ENCODE results near the gene DOP1B.
"Not testable (repeated sequence)": the region's sequence is repeated elsewhere in the genome, so short reads cannot be mapped to it uniquely, and the experiment has no call there.

Gene DOP1B

DNA sequence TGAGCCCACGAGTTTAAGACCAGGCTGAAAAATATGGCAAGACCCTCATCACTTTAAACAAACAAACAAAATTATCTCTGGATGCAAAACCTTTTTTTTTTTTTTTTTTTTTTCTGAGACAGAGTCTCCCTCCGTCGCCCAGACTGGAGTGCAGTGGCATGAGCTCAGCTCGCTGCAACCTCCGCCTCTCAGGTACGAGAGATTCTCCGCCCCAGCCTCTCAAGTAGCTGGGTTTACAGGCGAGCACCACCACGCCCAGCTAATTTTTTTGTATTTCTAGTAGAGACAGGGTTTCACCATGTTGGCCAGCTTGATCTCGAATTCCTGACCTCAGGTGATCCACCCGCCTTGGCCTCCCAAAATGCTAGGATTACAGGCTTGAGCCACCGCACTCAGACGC lies 16.8 kb upstream of the DOP1B start:
- DNase-seq (ENCODE audit: low read depth in 2 of 2), result not testable (repeated sequence)

DNA sequence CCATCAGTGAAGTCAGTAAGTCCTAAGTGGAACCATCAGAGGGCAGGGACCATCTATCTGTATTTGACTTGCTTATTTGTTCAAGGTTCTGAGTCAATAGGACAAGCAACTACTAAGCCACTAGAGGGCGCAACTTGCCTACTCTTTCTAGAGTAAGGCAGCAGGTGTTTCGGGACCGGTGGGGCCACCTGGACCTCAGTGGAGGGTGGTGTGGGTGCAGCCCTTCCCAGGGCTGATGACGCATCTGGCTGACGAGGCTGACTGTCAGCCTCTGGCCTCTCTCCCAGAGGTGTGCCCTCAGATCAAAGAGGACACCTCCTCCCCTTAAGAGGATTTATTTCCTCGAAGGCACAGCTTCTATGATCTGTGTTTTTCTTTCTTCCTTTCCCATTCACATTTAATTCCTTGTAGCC lies 15.1 kb upstream of the DOP1B start:
- peak in 1 of 2 donors; percentile 77 for DNase-seq (ENCODE audit: low read depth in 2 of 2)

DNA sequence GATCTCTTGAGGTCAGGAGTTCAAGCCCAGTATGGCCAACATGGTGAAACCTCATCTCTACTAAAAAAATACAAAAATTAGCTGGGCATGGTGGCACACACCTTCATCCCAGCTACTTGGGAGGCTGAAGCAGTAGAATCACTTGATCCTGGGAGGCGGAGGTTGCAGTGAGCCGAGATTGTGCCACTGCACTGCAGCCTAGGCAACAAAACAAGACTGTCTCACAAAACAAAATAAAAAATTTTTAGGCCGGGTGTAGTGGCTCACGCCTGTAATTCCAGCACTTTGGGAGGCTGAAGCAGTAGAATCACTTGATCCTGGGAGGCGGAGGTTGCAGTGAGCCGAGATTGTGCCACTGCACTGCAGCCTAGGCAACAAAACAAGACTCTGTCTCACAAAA lies 12.4 kb upstream of the DOP1B start:
- DNase-seq (ENCODE audit: low read depth in 2 of 2), result not testable (repeated sequence)

DNA sequence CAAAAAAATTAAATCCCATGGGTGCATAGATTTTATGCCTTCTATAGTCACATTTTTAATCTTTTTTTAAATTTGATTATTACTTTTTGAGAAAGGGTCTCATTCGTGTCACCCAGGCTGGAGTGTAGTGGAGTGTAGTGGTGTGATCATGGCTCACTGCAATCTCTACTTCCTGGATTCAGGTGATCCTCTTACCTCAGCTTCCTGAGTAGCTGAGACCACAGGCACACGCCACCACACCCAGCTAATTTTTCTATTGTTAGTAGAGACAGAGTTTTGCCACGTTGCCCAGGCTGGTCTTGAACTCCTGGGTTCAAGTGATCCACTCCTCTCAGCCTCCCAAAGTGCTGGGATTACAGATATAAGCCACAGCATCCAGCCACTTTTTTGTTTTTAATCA lies 11.4 kb upstream of the DOP1B start:
- DNase-seq (ENCODE audit: low read depth in 2 of 2), result no peak

DNA sequence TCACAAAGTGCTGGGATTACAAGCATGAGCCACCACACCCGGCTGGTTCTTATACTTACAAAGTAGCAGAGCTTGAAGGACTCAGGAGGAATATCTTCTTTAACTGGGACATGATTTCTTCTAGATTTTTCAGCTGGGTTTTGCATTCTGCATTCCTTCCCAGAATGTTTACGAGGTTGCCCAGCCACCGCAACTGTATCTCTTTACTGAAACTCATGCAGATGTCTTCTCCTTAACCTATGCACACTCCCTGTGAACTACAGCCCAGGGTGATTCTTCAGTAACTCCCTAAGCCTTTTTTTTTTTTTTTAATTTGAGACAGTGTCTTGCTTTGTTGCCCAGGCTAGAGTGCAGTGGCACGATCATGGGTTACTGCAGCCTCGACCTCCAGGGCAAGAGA lies 8.7 kb upstream of the DOP1B start:
- DNase-seq (ENCODE audit: low read depth in 2 of 2), result no peak

DNA sequence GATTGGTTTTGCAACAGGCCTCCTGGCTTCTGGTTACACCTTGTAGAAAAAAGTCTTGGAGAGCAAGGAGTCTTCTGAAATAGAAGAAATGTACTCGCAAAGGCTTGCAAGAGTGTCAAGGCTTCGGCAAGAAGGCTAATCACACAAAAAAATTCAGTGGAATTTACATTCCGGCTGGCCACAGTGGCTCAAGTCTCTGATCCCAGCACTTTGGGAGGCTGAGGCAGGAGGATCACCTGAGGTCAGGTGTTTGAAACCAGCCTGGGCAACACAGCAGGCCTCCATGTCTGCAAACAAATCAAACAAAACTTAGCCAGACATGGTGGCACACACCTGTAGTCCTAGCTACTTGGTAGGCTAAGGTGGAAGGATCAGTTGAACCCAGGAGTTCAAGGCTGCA lies 7.7 kb upstream of the DOP1B start:
- no peak for DNase-seq (ENCODE audit: low read depth in 2 of 2)

DNA sequence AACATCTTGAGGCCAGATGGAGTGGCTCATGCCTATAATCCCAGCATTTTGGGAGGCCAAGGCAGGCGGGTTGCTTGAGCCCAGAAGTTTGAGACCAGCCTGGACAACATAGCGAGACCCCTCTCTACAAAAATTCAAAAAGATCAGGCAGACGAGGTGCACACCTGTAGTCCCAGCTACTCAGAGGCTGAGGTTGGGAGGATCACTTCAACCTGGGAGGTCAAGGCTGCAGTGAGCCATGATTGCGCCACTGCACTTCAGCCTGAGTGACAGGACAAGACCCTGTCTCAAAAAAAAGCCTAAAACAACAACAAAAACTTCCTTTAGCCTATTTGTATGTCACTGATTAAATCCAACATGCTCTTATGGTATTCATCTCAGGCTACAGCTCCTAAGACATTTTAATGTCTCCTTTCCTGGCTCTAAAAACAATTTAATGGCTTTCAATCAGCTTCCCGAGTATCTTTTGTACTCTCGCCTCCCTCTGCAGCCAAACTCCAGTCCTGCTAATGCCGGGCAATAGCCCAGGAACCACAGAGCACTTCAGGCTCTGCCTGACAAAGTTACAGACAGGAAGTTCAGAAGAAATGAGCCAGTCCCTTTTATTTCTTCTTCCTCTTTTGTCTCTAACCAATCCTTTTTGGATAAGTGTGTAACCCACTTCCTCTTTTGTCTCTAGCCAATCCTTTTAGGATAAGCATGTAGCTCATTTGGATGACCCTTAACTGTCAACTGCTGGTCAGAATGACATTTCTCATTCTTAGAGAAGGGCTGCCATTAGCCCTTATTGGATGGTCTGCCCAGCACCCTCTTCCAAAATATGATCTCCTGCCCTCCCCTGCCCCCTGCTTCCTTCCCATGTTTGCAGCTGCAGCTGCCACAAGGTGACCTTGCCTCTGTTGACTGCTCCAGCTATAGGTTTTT lies 6.6 kb upstream of the DOP1B start:
- DNase-seq (ENCODE audit: low read depth in 2 of 2), result no peak

DNA sequence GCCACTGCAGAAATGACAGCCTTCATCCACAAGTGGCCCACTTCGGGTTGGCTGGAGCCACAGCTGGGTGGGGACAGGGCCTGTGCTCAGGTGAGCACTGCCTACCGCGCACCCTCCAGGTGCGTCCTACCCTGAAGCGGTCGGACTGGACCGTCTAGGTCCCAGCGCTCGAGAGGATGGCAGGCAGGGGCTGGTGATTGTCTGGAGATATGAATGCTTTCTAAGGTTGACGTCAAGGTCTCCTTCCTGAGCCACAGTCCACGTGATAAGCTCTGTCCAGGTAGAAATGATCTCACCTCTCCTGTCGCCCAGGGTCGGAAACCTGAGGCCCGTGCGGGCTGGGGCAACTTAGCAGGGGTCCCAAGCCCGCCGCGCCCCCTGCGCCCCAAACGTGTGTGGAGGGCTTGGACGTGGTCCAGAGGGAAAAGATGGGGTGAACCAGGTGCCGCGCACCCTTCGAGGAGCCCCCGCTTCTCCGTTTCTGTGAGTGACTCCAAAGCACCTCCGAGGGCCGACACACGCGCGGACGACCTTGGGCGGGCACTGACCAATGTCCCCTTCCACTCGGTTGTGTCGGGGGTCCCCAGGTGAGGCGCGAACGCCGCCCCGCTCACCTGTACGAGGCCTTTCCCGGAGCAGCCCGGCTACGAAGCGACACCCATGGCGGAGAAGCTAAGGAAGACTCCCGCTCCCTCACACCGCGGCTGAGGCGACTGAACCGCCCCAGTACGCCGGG lies 853 bp upstream of the DOP1B start:
- DNase-seq (ENCODE audit: low read depth in 2 of 2), result no peak

DNA sequence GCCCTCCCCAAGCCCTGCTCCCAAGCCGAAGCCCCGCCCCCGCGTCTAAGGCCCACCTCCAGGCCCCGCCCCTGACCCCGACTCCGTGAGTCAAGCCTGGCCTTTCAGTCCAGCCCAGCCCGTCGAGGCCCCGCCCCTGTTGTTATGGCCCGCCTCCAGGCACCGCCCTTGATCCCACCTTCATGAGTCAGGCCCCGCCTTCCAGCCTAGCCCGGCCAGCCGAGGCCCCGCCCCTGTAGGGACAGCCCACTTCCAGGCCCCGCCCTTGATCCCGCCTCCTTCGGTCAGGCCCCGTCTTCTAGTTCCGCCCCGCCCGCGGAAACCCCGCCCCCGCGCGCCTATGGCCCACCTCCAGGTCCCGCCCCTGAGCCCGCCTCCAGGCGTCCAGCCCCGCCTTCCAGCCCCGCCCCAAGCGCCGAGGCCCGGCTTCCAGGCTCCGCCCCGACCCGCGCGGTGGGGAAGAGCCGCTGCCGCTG lies 247 bp upstream of the DOP1B start:
- peak; percentile 100 for DNase-seq (ENCODE audit: low read depth in 2 of 2)

DNA sequence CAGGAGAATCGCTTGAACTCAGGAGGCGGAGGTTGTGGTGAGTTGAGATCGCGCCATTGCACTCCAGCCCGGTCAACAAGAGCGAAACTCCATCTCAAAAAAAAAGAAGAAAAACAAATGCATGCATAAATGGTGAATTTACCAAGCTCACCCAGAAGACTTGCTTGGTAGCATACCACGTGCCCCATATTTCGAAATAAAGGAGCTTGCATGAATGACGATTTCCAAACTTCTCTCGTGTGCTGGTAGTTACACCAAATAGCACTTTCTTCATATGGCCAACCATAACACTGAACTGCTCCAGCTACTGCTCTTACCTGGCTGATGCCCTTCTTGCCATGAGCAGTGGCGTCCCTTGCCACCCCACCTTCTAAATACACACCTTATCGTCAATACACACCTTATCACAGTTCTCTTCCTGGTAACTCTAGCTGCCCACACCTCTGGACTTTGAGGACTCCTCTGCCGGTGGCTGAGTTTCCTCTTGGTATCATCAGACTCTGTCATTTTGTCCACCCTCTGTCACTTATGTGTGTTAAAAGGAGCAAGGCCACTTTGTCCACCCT lies 2.8 kb downstream of the DOP1B start:
- no peak for DNase-seq (ENCODE audit: low read depth in 2 of 2)

DNA sequence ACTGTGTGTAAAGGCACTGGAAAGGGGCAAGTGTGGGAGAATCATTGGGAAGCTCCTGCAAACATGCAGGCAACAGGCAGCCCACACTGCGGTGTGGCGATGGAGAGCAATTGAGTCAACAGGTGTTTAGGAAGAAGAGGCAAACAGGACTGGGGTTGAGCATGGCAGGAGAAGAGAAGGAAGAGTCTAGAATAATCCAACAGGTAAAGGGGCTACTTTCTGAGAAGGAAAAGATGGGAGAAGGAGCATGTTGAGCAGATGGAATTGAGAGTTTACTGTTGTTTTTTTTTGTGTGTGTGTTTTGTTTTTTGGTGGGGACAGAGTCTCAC lies 4.2 kb downstream of the DOP1B start:
- no peak for DNase-seq (ENCODE audit: low read depth in 2 of 2)

DNA sequence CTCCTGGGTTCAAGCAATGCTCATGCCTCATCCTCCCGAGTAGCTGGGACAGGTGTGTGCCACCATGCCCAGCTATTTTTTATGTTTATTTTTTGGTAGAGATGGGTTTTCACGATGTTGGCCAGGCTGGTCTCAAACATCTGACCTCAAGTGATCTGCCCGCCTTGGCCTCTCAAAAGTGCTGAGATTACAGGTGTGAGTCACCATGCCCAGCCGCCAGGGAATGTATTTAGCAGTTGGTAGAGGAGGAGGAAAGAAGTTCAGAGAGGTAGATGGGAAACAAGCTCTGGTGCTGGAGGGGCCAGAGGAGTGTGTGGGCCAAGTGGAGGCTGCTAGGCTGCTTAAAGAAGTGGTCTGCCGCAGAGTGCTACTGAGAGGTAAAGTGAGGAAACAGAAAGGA lies 6.0 kb downstream of the DOP1B start:
- DNase-seq (ENCODE audit: low read depth in 2 of 2), result no peak

DNA sequence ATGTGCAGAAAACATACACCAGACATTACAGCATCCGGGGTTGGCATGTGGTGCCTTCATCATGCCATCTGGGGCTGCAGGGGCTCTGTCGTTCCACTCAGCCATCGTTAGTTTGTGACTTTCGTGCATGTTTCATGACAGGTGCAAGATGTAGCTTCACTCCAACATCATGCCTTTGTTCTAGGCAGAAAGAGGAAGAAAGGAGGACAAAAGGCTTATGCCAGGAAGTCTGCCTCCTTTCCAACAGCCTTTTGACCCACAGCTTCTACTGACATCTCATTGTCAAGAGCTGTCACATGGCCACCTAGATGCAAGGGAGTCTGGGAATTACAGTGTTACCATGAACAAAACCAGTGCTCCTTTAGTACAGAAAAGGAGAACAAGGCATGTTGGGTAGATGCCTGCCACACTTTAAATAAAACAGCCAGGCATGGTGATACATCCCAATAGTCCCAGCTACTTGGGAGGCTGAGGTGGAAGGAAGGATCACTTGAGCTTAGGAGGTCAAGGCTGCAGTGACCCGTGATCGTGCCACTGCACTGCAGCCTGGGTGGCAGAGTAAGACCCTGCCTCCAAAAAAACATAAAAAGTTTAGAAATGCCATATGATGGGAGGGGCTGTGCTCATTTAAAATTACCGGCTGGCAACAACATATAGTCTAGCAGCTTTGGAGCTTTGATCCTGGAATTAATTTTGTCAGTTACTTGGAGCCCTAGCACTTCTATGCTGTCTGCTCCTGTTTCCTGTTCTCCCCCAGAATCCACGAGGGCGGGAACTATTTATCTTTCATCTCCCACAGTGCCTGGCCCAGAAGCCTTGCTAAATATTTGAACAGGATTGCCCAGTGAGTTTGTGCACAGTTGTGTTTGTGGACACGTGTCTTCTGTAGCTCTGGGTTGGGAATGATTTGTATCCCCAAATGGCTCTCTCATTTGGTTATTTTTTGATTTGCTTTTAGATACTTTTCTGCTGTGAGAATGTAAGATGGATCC lies 7.4 kb downstream of the DOP1B start:
- no peak for DNase-seq (ENCODE audit: low read depth in 2 of 2)

DNA sequence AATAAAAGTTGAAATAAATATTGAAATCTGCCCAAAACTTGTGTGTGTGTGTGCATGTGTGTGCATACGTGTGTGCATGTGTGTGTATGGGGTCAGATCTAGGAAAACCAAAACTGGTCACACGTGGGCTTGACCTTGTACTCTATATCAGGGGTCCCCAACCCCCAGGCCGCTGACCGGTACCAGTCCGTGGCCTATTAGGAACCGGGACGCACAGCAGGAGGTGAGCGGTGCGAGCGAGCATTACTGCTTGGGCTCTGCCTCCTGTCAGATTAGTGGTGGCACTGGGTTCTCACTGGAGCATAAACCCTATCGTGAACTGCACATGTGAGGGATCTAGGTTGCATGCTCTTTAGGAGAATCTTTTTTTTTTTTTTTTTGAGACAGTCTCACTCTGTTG lies 8.7 kb downstream of the DOP1B start:
- no peak for DNase-seq (ENCODE audit: low read depth in 2 of 2)

DNA sequence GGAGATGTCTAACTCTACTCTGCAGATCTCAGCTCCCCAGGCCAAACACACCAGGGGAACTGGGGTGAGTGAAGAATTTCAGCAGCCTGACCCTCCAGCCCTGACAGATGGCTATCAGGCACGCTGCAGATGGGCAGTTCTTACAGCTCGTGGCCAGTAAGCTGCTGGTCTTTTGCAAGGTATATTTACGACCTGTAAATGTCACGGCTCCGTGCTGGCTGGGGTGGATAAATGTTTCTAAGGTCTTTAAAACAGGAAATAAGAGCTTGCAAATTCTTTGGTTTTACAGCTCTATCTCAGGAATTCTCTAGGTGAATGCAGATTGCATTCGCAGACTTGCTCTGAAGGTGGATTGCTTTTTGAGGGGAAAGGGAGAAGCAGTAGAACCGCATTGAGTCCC lies 10.1 kb downstream of the DOP1B start:
- no peak for DNase-seq (ENCODE audit: low read depth in 2 of 2)

DNA sequence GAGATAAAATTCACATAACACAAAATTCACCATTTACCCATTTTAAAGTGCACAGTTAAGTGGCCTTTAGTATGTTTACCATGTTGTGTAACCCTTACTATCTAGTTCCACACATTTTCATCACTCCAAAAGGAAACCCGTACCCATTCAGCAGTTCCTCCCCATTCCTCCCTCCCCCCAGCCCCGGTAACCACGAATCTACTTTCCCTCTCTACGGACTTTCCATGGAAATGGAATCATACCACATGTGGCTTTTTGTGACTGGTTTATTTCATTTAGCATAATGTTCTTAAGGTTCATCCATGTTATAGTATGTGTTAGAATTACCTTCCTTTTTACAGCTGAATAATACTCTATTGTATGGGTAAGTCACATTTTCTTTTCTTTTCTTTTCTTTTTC lies 10.9 kb downstream of the DOP1B start:
- no peak for DNase-seq (ENCODE audit: low read depth in 2 of 2)

DNA sequence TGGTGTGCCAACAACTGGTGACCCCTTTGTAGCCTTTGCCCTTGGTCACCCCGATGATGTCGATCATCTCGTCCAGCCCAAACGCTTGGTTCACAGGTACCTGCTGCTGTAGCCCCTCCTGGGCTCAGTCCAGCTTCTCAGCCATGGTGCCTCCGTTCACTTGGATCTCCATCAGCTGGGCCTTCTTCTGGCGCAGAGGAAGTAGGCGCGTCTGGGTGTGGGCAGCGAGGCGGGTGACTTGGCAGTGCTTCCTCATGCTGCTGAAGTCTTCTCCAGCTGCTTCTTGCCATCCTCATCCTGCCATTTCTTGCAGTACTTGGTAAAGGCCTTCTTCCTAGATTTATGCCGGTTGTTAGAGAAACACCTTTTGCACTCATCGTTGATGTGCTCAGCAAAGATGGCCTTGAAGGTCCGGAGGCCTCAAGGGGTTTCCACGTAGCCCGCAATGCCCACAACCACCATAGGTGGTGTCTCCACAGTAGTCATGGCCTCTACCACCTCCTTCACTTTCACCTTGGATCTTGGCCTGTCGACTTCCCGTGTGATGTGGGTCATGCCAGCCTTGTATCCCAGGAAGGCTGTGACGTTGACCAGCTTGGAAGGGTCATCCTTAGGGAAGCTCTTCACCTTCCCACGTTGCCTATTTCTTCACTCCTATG lies 13.0 kb downstream of the DOP1B start:
- no peak for DNase-seq (ENCODE audit: low read depth in 2 of 2)

DNA sequence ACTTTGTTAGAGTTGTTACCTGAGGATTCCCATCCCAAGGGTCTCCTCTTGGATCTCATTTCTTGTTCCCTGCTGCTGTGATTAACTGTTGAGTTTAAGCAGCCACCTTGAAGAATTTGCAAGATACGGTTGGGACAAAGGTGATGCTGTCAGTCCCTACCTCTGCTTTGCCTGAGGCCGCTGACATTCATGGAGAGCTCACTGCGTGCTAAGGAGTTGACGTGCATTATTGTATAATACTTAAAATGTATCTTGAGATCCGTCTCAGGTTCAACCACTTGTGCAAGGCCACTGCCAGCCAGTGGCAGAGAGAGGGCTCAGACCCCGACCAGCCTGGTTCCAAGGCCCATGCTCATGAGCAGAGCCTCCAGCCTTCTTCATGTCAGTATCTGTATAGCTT lies 14.2 kb downstream of the DOP1B start:
- DNase-seq (ENCODE audit: low read depth in 2 of 2), result no peak

DNA sequence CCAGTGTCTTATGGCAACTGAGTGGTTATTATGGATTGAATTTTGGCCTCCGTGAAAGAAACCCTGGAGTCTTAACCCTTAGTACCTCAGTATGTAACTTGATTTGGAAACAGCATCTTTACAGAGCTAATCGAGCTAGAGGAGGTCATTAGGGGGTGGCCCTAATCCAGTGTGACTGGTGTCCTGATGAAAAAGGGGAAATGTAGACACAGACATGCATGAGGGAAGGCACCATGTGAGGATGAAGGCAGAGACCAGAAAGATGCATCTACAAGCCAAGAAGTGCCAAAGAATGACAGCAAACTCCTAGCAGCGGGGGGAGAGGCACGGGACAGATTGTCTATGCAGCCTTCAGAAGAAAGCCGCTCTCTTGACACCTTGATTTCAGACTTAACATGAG lies 14.7 kb downstream of the DOP1B start:
- no peak for DNase-seq (ENCODE audit: low read depth in 2 of 2)

DNA sequence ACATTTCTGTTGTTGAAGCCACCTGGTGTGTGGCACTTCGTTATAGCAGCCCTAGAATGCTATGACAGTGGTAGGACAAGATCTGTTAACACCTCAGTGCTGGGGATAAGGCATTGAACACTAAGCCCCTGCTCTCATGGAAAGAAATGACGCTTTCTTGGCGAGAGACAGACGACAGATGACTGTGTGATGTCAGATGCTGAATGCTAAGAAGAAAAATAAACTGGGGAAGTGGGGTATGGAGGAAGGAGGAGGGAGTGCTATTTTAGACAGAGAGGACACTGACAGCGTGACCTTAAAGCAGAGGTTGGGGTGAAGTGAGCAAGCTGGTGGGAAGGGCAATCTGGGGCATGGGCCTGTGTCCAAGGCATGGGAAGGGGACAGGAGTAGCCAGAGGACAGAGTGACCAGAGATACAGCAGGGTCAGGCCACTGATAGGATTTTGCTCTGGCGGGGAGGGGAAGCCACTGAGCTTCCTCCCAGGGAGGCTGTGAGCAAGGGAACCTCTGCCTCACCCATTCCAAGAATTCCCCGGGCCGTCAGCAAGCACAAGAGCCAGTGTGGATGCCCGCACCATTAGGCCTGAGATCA lies 15.2 kb downstream of the DOP1B start:
- DNase-seq (ENCODE audit: low read depth in 2 of 2), result no peak

DNA sequence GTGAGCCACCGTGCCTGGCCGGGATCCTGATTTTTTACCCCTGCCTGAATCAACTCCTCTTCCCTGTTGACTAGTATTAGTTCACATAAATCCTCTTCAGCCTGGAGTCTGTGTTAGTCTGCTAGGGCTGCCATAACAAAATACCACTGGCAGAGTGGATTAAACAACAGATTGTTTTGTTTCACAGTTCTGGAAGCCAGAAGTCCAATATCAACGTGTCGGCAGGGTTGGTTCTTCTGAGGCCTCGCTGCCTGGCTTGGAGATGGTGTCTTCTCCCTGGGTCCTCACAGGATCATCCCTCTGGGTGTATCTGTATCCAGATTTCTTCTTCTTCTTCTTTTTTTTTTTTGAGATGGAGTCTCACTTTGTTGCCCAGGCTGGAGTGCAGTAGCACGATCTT lies 18.2 kb downstream of the DOP1B start:
- DNase-seq (ENCODE audit: low read depth in 2 of 2), result no peak
